Vagina (tissue), 2 donors: Measurements from ENCODE around the gene MUC12. TPM values are rescaled to one million over a fixed set of nuclear protein-coding genes. Genes with fewer than 3 reads are reported as not detected.

Source experiments
- DNase-seq, 2 donors: peaks; one replicate each; pipeline ENCODE4 v3.0.0-alpha.2; 2017; ENCODE audit errors: extremely low spot score in 2 of 2
- H3K27ac ChIP-seq: fragments of 200-600 bp; sonication (generic); one replicate; pipeline ENCODE4 v1.5.1; 2019
- H3K27me3 ChIP-seq: fragments of 200-600 bp; sonication (generic); one replicate; pipeline ENCODE4 v1.5.1; 2019
- H3K36me3 ChIP-seq, 2 donors: fragments of 200-600 bp; sonication (generic); one replicate each; pipeline ENCODE4 v1.5.1; 2017 to 2019
- H3K4me1 ChIP-seq: fragments of 200-600 bp; sonication (generic); one replicate; pipeline ENCODE4 v1.5.1; 2019
- H3K4me3 ChIP-seq, 2 donors: fragments of 200-600 bp; sonication (generic); 1 replicate in 1 of 2; 2 replicates in 1 of 2; pipeline ENCODE4 v1.5.1; 2016 to 2019
- H3K9me3 ChIP-seq: fragments of 200-600 bp; sonication (generic); one replicate; pipeline ENCODE4 v1.5.1; 2019
- CTCF ChIP-seq, 3 experiments: fragments of 450-650 bp in 2 of 3; fragments of 200-600 bp in 1 of 3; sonication (generic) in 1 of 3; IDR thresholded peaks; one replicate each; pipeline ENCODE4 v1.5.1; 2017 to 2019; ENCODE audit warnings: antibody characterized with exemption in 3 of 3, mild to moderate bottlenecking in 2 of 3, moderate library complexity in 2 of 3
- POLR2A ChIP-seq, 2 donors: fragments of 450-650 bp; IDR thresholded peaks; one replicate each; pipeline ENCODE4 v1.6.1; 2017; ENCODE audit warnings: antibody characterized with exemption in 2 of 2, mild to moderate bottlenecking in 2 of 2, moderate library complexity in 2 of 2
- POLR2AphosphoS5 ChIP-seq, 2 donors: sonication (generic); formaldehyde crosslinking; IDR thresholded peaks; one replicate each; pipeline ENCODE4 v1.9.0; 2017; ENCODE audit warnings: antibody characterized with exemption in 2 of 2, mild to moderate bottlenecking in 2 of 2, low read depth in 1 of 2; ENCODE audit not compliant: insufficient read depth in 1 of 2
- intact Hi-C: fragments of 100-400 bp; cut with DNase I; formaldehyde crosslinking; loops from one replicate; pipeline ENCODE4 v1.15.1; 2023
- total RNA-seq: library from RNA; depleted of rRNA; stranded (reverse); fragments of >200 nt; gene quantifications from one replicate; pipeline ENCODE4 v1.2.3, GENCODE V29; 2016

Gene MUC12
- total RNA-seq, 1 donor from 2014 or later, result 2.7 TPM

- no peak overlapping the region for H3K4me3 ChIP-seq
- H3K4me1 ChIP-seq, result peaks cover 9% of the 10 kb centered on the region
- H3K9me3 ChIP-seq, result no peaks in the 10 kb centered on the region
- TF ChIP-seq POLR2AphosphoS5 (IDR thresholded peaks at IDR 0.05; ENCODE audit: insufficient read depth in 1 of 2, low read depth in 1 of 2), result peak; percentile 32 to 92
- no peak for TF ChIP-seq POLR2A (IDR thresholded peaks at IDR 0.05)
- DNase-seq, result no peak
- intact Hi-C loops, result no loop called here
- no peaks in the 10 kb centered on the region for H3K36me3 ChIP-seq
- peak overlapping the region; percentile 20 for H3K27ac ChIP-seq
- no peaks in the 10 kb centered on the region for H3K27me3 ChIP-seq
These were observed 27.2 kb upstream of the MUC12 start for GRCh38 chr7:100942045-100942774.

GRCh38 chr7:100943693-100944092 lies 25.7 kb upstream of the MUC12 start:
- Histone ChIP-seq H3K9me3 (no peaks in the 10 kb centered on the region), H3K4me1 (peaks cover 9% of the 10 kb centered on the region), H3K27me3 (no peaks in the 10 kb centered on the region), H3K4me3 (no peak overlapping the region), H3K36me3 (no peaks in the 10 kb centered on the region), H3K27ac (no peak overlapping the region)
- intact Hi-C loops, result no loop called here
- no peak for DNase-seq
- TF ChIP-seq POLR2A (IDR thresholded peaks at IDR 0.05), result no peak
- no peak for TF ChIP-seq CTCF (IDR thresholded peaks at IDR 0.05)
- TF ChIP-seq POLR2AphosphoS5 (IDR thresholded peaks at IDR 0.05; ENCODE audit: insufficient read depth in 1 of 2, low read depth in 1 of 2), result no peak

- intact Hi-C loops, result no loop called here
- Histone ChIP-seq H3K4me3 (no peak overlapping the region), H3K4me1 (peaks cover 9% of the 10 kb centered on the region), H3K9me3 (no peaks in the 10 kb centered on the region), H3K27me3 (no peaks in the 10 kb centered on the region), H3K27ac (no peak overlapping the region), H3K36me3 (no peaks in the 10 kb centered on the region)
- DNase-seq, result no peak
- TF ChIP-seq POLR2A (IDR thresholded peaks at IDR 0.05), result no peak
- no peak for TF ChIP-seq CTCF (IDR thresholded peaks at IDR 0.05)
- no peak for TF ChIP-seq POLR2AphosphoS5 (IDR thresholded peaks at IDR 0.05; ENCODE audit: insufficient read depth in 1 of 2, low read depth in 1 of 2)
These were observed 25.2 kb upstream of the MUC12 start for GRCh38 chr7:100944138-100944537.

GRCh38 chr7:100946111-100946510 lies 23.3 kb upstream of the MUC12 start:
- Histone ChIP-seq H3K4me1 (peaks cover 9% of the 10 kb centered on the region), H3K27ac (no peak overlapping the region), H3K27me3 (no peaks in the 10 kb centered on the region), H3K4me3 (no peak overlapping the region), H3K36me3 (no peaks in the 10 kb centered on the region), H3K9me3 (no peaks in the 10 kb centered on the region)
- no peak for DNase-seq
- intact Hi-C loops, result no loop called here
- no peak for TF ChIP-seq POLR2A (IDR thresholded peaks at IDR 0.05)
- TF ChIP-seq CTCF (IDR thresholded peaks at IDR 0.05), result no peak
- TF ChIP-seq POLR2AphosphoS5 (IDR thresholded peaks at IDR 0.05; ENCODE audit: insufficient read depth in 1 of 2, low read depth in 1 of 2), result no peak

GRCh38 chr7:100946766-100947365 lies 22.5 kb upstream of the MUC12 start:
- H3K27ac ChIP-seq, result no peak overlapping the region
- DNase-seq, result no peak
- TF ChIP-seq POLR2AphosphoS5 (IDR thresholded peaks at IDR 0.05; ENCODE audit: insufficient read depth in 1 of 2, low read depth in 1 of 2) (no peak), POLR2A (IDR thresholded peaks at IDR 0.05) (no peak)
- no peak overlapping the region for H3K4me3 ChIP-seq
- no peaks in the 10 kb centered on the region for H3K36me3 ChIP-seq
- peaks cover 9% of the 10 kb centered on the region for H3K4me1 ChIP-seq
- no peaks in the 10 kb centered on the region for H3K27me3 ChIP-seq
- no peaks in the 10 kb centered on the region for H3K9me3 ChIP-seq
- intact Hi-C loops, result no loop called here

GRCh38 chr7:100947792-100948191 lies 21.6 kb upstream of the MUC12 start:
- no peaks in the 10 kb centered on the region for H3K36me3 ChIP-seq
- no peak for DNase-seq
- intact Hi-C loops, result no loop called here
- no peaks in the 10 kb centered on the region for H3K27me3 ChIP-seq
- H3K27ac ChIP-seq, result no peak overlapping the region
- peaks cover 6% of the 10 kb centered on the region for H3K4me1 ChIP-seq
- H3K9me3 ChIP-seq, result no peaks in the 10 kb centered on the region
- no peak overlapping the region for H3K4me3 ChIP-seq
- no peak for TF ChIP-seq POLR2AphosphoS5 (IDR thresholded peaks at IDR 0.05; ENCODE audit: insufficient read depth in 1 of 2, low read depth in 1 of 2)
- TF ChIP-seq POLR2A (IDR thresholded peaks at IDR 0.05), result no peak
- TF ChIP-seq CTCF (IDR thresholded peaks at IDR 0.05), result no peak
